ENCODE results near the gene EFTUD2. TPM values are rescaled to one million over a fixed set of nuclear protein-coding genes. Genes with fewer than 3 reads are reported as not detected.

EFTUD2 gene
- total and polyA plus RNA-seq, 2 of the 8 experiments (the other 6 are each of a cell fraction or from before 2014, with no cell fraction given), result 118 to 195 TPM

GRCh38 chr17:44919885-44920564, 20.8 kb upstream of the EFTUD2 start (continued):
- TF ChIP-seq CHD7 (IDR thresholded peaks at IDR 0.05; ENCODE audit: insufficient replicate concordance, low read length), result no peak
- no peak; the same call in 1 of the 2 replicates for TF ChIP-seq GABPA (IDR thresholded peaks at IDR 0.05; ENCODE audit: borderline replicate concordance, insufficient read depth, low read length)
- TF ChIP-seq JUN (IDR thresholded peaks at IDR 0.05; ENCODE audit: low read depth, low read length), result no peak
- TF ChIP-seq KDM1A (IDR thresholded peaks at IDR 0.05; ENCODE audit: borderline replicate concordance, low read length), result peak; percentile 54; the same call in 1 of the 2 replicates
- no peak; the same call in 1 of the 2 replicates for TF ChIP-seq CREB1 (IDR thresholded peaks at IDR 0.05)
- TF ChIP-seq ASH2L (IDR thresholded peaks at IDR 0.05; ENCODE audit: low read length), result no peak
- TF ChIP-seq, protein P1, sequence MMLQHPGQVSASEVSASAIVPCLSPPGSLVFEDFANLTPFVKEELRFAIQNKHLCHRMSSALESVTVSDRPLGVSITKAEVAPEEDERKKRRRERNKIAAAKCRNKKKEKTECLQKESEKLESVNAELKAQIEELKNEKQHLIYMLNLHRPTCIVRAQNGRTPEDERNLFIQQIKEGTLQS (IDR thresholded peaks at IDR 0.05; ENCODE audit: insufficient read depth, low read depth, low read length), result no peak
- TF ChIP-seq, protein P2, sequence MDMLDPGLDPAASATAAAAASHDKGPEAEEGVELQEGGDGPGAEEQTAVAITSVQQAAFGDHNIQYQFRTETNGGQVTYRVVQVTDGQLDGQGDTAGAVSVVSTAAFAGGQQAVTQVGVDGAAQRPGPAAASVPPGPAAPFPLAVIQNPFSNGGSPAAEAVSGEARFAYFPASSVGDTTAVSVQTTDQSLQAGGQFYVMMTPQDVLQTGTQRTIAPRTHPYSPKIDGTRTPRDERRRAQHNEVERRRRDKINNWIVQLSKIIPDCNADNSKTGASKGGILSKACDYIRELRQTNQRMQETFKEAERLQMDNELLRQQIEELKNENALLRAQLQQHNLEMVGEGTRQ (IDR thresholded peaks at IDR 0.05; ENCODE audit: low read length), result peak; percentile 16; the same call in 1 of the 2 replicates
- no peak for TF ChIP-seq SIRT6 (IDR thresholded peaks at IDR 0.05; ENCODE audit: low read length)
